Large intestine (tissue), 3 donors: ENCODE results near the gene UNC5B. TPM values are rescaled to one million over a fixed set of nuclear protein-coding genes. Genes with fewer than 3 reads are reported as not detected.
"Not testable (repeated sequence)": the region's sequence is repeated elsewhere in the genome, so short reads cannot be mapped to it uniquely, and the experiment has no call there.

Experiments
- DNase-seq, 2 donors: peaks; one replicate each; pipeline versions ENCODE4 v3.0.0 to v3.0.0-alpha.2; 2013
- H3K27ac ChIP-seq: one replicate; pipeline ENCODE4 v1.5.1; 2013; ENCODE audit warnings: low read length
- H3K27me3 ChIP-seq: 2 replicates; pipeline ENCODE4 v1.6.1; 2013; ENCODE audit warnings: low read length; ENCODE audit not compliant: control insufficient read depth, insufficient read depth
- H3K36me3 ChIP-seq: 2 replicates; pipeline ENCODE4 v1.6.1; 2013; ENCODE audit warnings: low read length; ENCODE audit not compliant: control insufficient read depth, insufficient read depth
- H3K4me1 ChIP-seq: one replicate; pipeline ENCODE4 v1.6.1; 2013; ENCODE audit warnings: low read length; ENCODE audit not compliant: control insufficient read depth, insufficient read depth
- H3K4me3 ChIP-seq: one replicate; pipeline ENCODE4 v1.5.1; 2013; ENCODE audit warnings: low read length
- H3K9me3 ChIP-seq: one replicate; pipeline ENCODE4 v1.6.1; 2013; ENCODE audit warnings: mild to moderate bottlenecking, low read depth, low read length, moderate library complexity; ENCODE audit not compliant: control insufficient read depth
- WGBS: methylation state at CpG from one replicate; pipeline ENCODE4 v1.1.5; 2013; ENCODE audit warnings: low lambda C conversion rate; ENCODE audit not compliant: insufficient coverage; 5-methylcytosine and 5-hydroxymethylcytosine counted together
- polyA plus RNA-seq: library from polyadenylated mRNA; unstranded; fragments of 120-200 nt; gene quantifications from one replicate; pipeline ENCODE4 v1.2.1, GENCODE V29; 2013

Gene UNC5B
- polyA plus RNA-seq, 1 donor = 10.5 TPM

DNA sequence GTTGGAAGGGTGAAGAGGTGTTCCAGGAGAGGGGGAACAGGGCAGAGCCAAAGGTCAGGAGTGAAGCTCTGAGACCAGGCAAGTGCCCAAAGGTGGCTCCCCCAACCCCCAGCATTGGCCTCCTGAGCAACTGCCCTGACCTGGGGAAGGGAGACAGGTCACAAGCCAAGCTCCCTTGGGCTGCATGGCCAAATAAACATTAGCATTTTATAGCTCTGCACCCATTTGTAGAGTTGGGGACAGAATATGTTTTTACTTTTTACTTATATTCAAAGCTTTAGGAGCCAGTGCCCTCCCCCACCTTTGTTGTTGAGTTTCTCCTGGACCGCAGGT is 4.0 kb downstream of the UNC5B start:
- no peak for DNase-seq
- peaks cover 25% of the 10 kb centered on the region for H3K4me1 ChIP-seq
- H3K4me3 ChIP-seq = no peak overlapping the region
- peaks cover 47% of the 10 kb centered on the region for H3K27me3 ChIP-seq
- H3K9me3 ChIP-seq = no peaks in the 10 kb centered on the region
- no CpG with 5 or more reads among the region's 1 CpG for WGBS
- H3K27ac ChIP-seq = no peak overlapping the region
- H3K36me3 ChIP-seq = no peaks in the 10 kb centered on the region

DNA sequence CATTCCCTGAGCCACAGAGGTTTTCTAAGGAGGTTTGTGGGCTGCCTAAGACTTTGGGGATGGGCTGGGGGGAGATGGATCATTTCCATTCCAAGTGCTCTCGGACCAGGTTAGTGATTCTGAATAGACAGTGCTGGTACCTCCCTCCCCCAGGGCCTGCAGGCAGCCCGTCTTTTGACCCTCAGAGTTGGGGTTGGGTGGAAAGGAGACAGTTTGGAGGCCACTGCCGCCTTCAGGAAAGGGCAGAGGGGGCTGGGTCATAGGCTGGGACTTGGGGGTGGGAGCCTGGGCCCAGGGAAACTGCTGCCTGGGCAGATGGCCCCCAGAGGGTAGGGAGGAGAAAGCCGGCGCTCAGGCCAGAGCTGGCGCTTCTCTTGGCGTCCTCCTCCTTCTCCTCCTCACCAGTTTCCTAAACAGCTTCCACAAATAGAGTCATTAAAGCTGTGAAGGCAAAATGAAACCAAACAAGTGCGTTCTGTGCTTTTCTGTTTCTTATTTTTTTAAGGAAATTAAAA is 4.4 kb downstream of the UNC5B start:
- Histone ChIP-seq H3K4me3 (peak overlapping the region; percentile 47), H3K36me3 (no peaks in the 10 kb centered on the region), H3K4me1 (peaks cover 20% of the 10 kb centered on the region), H3K27ac (no peak overlapping the region), H3K27me3 (peaks cover 45% of the 10 kb centered on the region), H3K9me3 (no peaks in the 10 kb centered on the region)
- whole genome bisulfite sequencing = no CpG with 5 or more reads among the region's 8 CpGs
- no peak for DNase-seq

DNA sequence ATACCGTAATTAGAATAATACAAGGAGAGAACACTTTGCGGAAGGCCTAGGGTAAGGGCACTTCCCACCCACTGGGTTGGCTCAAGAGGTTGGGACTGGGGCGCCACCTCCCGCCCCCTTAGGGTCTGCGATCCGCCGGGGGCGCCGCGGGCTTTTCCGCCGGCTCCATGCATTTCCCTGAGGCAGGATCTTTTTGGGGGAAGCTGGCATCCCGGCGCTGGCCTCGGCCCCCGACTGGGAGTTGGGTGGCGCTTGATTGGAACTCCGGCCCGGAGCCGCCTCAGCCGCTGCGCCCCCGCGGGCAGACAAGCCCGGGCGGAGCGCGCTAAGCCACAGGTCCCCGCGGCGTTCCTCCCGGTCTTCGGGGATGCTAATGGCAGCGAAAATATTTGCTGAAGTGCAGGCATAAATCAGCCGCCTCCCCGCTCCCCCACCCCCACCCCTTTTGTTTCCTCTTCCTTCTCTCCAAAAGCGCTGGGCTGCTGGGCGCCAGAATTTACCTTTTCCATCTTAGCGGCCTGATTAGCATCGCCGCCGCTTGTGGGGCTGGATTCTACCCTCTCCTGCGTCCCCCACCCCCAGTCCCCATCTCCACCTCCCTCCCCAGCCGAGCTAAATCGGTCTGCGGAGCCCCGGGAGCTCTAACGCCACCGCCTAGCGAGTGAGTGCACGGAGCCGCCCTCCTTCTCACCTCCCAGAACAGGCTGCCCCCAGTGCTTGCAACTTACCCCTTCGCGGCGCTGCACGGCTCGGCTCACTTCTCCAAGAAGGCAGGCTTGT is 5.1 kb downstream of the UNC5B start:
- Histone ChIP-seq H3K36me3 (no peaks in the 10 kb centered on the region), H3K4me1 (peaks cover 16% of the 10 kb centered on the region), H3K9me3 (no peaks in the 10 kb centered on the region), H3K27ac (no peak overlapping the region), H3K4me3 (peak overlapping the region; percentile 47), H3K27me3 (peaks cover 45% of the 10 kb centered on the region)
- no peak for DNase-seq
- WGBS = no CpG with 5 or more reads among the region's 57 CpGs

DNA sequence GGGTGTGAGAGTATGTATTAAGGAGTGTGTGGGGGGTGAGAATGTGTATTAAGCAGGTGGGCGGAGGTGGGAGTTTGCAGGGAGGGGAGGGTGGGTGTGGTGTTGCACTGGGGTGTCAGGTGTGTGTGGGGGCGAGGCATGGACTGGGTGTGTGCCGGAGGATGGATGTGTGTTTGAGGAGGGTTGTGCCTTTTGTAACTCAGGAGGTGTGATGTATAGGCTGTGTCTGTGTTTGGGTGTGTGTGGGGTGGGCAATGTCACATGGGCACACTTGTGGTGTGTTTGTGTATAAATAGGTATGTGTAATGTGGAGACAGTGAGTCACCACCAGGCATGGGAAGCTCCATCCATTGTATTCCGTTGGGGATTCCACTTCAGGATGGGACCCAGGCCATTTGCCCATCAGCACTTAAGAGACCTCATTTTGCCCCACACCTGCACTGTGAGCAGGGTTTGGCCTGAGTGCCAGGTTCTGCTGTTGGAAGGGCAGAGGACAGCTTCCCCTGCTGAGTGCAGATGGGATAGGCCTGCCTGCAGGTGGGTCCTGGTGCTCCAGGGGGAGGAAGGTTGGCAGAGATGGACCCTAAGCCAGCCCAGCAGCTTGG is 5.8 kb downstream of the UNC5B start:
- peaks cover 15% of the 10 kb centered on the region for H3K4me1 ChIP-seq
- no CpG with 5 or more reads among the region's 4 CpGs for WGBS
- H3K27ac ChIP-seq = no peak overlapping the region
- H3K36me3 ChIP-seq = no peaks in the 10 kb centered on the region
- no peak for DNase-seq
- peaks cover 45% of the 10 kb centered on the region for H3K27me3 ChIP-seq
- no peaks in the 10 kb centered on the region for H3K9me3 ChIP-seq
- no peak overlapping the region for H3K4me3 ChIP-seq

DNA sequence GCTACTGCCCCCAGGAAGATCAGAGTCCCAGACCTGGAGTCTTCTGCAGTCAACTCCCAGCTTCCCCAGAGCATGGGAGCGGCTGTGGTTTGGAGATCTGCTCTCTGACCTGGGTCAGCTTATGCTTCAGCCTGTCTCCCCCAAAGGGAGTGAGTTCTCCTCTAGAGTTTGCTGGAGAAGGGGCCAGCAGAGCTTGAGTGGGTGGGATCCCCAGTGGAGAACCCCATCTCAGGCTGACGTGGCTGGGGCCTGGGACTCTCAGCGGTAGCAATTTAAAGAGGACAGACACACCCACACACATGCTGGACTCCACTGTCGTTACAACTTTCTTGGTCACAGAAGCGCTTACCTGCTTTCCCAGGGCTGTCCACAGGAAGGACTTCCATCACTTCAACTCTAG is 6.3 kb downstream of the UNC5B start:
- no peaks in the 10 kb centered on the region for H3K9me3 ChIP-seq
- no peaks in the 10 kb centered on the region for H3K36me3 ChIP-seq
- DNase-seq = no peak
- H3K4me3 ChIP-seq = no peak overlapping the region
- H3K4me1 ChIP-seq = peaks cover 11% of the 10 kb centered on the region
- WGBS = no CpG with 5 or more reads among the region's 5 CpGs
- H3K27me3 ChIP-seq = peaks cover 44% of the 10 kb centered on the region
- H3K27ac ChIP-seq = no peak overlapping the region

DNA sequence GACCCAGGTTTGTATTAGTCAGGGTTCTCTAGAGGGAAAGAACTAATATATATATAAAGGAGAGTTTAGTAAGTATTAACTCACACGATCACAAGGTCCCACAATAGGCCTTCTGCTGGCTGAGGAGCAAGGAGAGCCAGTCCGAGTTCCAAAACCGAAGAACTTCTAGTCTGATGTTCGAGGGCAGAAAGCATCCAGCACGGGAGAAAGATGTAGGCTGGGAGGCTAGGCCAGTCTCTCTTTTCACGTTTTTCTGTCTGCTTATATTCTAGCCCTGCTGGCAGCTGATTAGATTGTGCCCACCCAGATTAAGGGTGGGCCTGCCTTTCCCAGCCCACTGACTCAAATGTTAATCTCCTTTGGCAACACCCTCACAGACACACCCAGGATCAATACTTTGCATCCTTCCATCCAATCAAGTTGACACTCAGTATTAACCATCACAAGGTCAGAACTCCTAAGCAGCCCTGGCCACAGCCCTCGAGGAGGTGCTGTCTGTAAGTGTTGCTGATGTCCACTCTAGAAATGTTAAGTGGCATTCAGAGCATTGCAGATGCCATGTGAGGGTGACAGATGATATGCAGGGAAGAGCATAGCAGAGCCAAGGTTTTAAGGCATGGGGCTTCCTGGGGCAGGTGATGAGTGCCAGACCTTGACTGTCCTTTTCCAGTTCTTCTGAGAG is 7.0 kb downstream of the UNC5B start:
- H3K4me3 ChIP-seq, H3K36me3 ChIP-seq, H3K27ac ChIP-seq, DNase-seq, H3K9me3 ChIP-seq, H3K4me1 ChIP-seq: not testable (repeated sequence)
- no CpG with 5 or more reads among the region's 7 CpGs for WGBS
- H3K27me3 ChIP-seq = peaks cover 37% of the 10 kb centered on the region

DNA sequence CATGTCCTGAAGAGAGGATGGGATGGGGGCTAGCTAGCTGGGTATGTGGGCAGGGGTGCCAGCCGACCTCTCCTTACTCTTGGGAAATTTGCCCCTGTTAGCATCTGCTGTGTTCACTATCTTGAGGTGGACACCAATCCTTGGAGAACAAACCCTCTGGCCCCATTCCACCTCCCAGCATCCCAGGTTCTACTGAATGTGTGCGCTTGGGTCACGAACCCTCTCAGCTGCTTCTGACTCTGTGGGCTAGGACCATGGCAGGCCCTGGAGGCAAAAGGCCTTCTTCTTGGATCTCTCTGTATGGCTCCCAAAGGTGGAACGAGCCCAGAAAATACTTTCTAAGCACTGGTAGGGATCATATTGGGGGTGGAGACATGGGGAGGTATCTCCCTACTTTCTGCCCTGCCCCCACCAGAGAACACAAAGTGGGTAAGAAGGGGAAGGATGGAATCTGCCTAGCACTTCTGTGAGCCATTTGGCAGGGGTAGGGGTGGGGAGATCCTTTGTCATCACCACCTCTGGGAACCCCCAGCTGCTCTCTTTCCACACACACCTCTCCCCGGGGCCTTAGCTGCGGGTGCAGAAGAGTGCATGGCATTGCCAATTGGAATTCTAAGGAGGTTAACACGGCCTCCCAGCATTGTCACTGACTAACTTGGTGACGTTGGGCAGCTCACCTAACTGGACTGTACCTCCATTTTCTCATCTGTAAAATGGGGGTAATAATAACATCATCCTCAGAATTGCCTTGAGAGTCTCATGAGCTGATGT is 7.7 kb downstream of the UNC5B start:
- Histone ChIP-seq H3K27me3 (peaks cover 30% of the 10 kb centered on the region), H3K9me3 (no peaks in the 10 kb centered on the region), H3K27ac (no peak overlapping the region), H3K36me3 (no peaks in the 10 kb centered on the region), H3K4me1 (peaks cover 3% of the 10 kb centered on the region), H3K4me3 (no peak overlapping the region)
- WGBS = no CpG with 5 or more reads among the region's 8 CpGs
- DNase-seq = no peak

DNA sequence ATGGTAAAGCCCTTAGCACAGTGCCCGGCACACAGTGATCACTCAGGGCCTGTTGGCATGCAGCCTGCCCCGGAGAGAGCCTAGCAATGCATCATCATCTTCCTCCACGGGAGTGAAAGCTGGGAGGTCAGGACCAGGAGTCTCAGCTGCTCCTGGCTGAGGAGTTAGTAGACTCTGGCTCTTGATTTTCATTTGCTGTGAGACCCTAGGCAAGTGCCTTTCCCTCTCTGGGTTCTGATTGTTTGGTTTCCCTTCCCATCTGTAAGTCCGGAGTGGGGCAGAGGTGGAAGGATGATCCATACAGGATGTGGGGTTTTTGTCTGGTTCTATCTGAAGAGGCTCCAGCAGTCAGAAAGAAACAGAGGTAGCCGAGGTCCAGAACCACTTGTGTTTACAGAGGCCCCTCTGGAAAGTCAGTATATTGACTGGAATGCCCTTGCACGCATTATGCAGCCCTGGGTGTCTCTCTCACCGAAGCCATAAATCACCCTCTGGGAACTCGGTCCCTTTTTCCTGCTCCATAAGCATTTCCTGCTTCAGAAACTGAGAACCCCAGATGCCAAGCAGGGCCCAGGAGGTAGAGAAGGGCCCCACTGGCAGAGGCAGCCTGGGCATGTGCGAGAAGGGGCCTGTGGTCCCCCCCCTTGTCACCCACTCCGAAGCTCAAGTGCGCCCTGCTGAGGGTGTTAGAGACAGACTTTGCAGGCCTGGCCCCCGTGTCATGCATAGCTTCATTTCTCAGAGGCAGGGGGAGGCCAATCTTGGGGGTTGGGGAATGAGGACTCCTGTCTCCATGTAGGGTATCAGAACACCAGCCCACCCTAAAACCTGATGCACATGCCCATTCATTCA is 8.5 kb downstream of the UNC5B start:
- peaks cover 23% of the 10 kb centered on the region for H3K27me3 ChIP-seq
- WGBS = no CpG with 5 or more reads among the region's 12 CpGs

DNA sequence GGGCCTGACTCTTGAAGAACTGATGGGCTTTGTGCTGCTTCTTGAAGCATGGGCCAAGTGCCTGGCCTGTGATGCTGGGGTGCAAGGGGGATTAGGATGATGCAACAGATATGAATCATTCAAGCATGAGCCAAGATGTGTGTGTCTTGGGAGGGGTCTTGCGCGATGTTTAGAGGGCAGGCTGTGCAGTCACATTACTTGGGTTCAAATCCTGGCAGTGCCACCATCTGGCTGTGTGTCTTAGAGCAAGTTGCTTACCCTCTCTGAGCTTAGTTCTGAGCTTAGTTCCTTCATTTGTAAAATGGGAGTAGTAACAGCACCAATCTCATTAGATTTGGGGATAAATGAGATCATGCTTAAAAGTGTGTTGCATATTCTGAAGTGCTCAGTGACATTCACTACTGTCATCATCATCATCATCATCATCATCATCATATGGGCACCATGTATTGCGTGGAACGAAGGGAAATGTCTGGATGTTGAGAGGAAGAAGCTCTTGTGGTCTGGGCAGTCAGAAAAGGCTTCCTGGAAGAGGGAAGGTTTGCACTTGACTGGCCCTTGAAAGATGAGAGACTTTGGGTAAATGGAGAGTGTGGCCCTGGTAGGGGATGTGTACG is 9.3 kb downstream of the UNC5B start:
- Histone ChIP-seq H3K4me1 (peaks cover 3% of the 10 kb centered on the region), H3K36me3 (no peaks in the 10 kb centered on the region), H3K27me3 (peaks cover 15% of the 10 kb centered on the region), H3K27ac (no peak overlapping the region), H3K4me3 (no peak overlapping the region), H3K9me3 (no peaks in the 10 kb centered on the region)
- WGBS = no CpG with 5 or more reads among the region's 5 CpGs
- no peak for DNase-seq

More for the DNA sequence above, 8.5 kb downstream of the UNC5B start:
- no peaks in the 10 kb centered on the region for H3K36me3 ChIP-seq
- no peak overlapping the region for H3K4me3 ChIP-seq
- no peaks in the 10 kb centered on the region for H3K9me3 ChIP-seq
- peaks cover 3% of the 10 kb centered on the region for H3K4me1 ChIP-seq
- DNase-seq = no peak
- no peak overlapping the region for H3K27ac ChIP-seq
